Progenitor cell of endocrine pancreas (in vitro differentiated cells): Measurements from ENCODE around the gene CCNG2. TPM values are rescaled to one million over a fixed set of nuclear protein-coding genes. Genes with fewer than 3 reads are reported as not detected.

Experiments
- DNase-seq: peaks from one replicate; pipeline ENCODE4 v3.0.0; 2021; ENCODE audit warnings: low spot score; ENCODE audit not compliant: unreplicated experiment
- H3K27ac Mint-ChIP-seq: 2 replicates; pipeline ENCODE4 v1.8.0; 2021; ENCODE audit warnings: mild to moderate bottlenecking, moderate library complexity, mixed read lengths
- H3K27me3 Mint-ChIP-seq: 2 replicates; pipeline ENCODE4 v1.8.0; 2021; ENCODE audit warnings: mixed read lengths
- H3K36me3 Mint-ChIP-seq: 2 replicates; pipeline ENCODE4 v1.8.0; 2022; ENCODE audit warnings: mixed read lengths; ENCODE audit not compliant: insufficient read depth
- H3K4me1 Mint-ChIP-seq: 2 replicates; pipeline ENCODE4 v1.8.0; 2021; ENCODE audit warnings: low read depth, mixed read lengths
- H3K4me3 Mint-ChIP-seq: 2 replicates; pipeline ENCODE4 v1.8.0; 2021; ENCODE audit warnings: low read depth, mild to moderate bottlenecking, moderate library complexity, mixed read lengths
- H3K9me3 Mint-ChIP-seq: 2 replicates; pipeline ENCODE4 v1.8.0; 2021; ENCODE audit warnings: low read depth, mixed read lengths
- CTCF ChIP-seq: fragments of 200-600 bp; sonication (generic); IDR thresholded peaks from one replicate; pipeline ENCODE4 v1.5.0; 2021; ENCODE audit warnings: antibody characterized with exemption, mild to moderate bottlenecking; ENCODE audit not compliant: unreplicated experiment
- long read RNA-seq: library from polyadenylated mRNA; unstranded; transcript quantifications from one replicate; pipeline ENCODE4 v2.0.0, GENCODE V29; 2020
- total RNA-seq: library from RNA; stranded (reverse); gene quantifications from 2 replicates; pipeline ENCODE4 v1.2.1, GENCODE V29; 2021

CCNG2 gene, protein sequence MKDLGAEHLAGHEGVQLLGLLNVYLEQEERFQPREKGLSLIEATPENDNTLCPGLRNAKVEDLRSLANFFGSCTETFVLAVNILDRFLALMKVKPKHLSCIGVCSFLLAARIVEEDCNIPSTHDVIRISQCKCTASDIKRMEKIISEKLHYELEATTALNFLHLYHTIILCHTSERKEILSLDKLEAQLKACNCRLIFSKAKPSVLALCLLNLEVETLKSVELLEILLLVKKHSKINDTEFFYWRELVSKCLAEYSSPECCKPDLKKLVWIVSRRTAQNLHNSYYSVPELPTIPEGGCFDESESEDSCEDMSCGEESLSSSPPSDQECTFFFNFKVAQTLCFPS
- total RNA-seq: 84.0 and 89.5 TPM in 2 replicates
- long read RNA-seq, full-length matches to known transcripts: 7 of 29 reads
- long read RNA-seq, partial matches to known transcripts: 7 of 29 reads
- long read RNA-seq, other reads (novel, unspliced or antisense): 15 of 29 reads

DNA sequence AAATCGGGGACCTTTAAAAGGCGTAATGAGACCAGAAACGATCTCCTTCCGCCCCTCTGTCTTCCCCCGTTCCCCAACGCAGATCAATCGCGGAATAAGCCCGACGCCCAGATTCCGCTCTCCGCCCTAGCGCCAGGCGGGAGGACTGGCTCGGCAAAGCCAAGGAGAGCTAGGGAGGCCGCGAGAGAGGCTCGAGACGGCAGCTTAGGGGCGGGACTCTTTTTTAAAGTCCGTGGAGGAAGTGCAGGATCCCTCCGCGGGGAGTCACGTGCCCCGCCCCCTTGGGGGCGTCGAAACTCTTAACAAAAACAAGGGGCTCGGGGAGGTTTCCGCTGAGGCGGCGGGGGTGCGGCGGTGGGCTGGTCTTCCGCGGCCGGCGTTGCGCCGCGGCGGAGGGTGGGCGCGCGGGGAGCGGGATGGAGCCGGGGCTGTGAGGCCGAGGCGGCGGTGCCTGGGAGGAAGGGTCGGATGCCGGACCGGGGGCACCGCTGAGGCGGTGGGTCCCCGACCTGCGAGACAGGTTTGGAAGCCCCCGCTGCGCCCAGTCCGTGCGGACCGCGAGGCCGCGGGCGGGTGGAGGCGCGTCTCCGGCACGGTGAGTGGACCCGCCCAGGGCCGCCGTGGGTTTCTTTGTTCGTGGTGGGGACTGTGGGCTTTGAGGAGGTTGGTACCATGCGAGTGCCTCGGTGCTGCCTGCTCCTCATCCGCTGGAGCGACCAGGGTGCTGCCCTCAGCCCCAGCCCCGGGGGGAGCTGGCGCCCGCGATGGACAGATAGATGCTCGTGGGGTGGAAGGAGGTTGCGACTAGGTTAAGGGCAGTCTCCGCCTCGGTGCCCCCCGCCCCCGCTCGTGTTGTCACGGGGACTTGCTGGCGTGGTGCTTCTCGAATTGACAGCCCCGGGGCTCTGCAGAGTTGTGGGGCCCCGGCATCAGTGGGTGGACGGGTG, at the start of gene CCNG2:
TSS of gene CCNG2 (plus strand) at position 296 of the 947 bp plus-strand sequence. CDS start 1,326 bp downstream, outside the sequence.
- peaks cover 41% of the 10 kb centered on the region for H3K4me1 Mint-ChIP-seq
- DNase-seq: peak; percentile 87
- H3K4me3 Mint-ChIP-seq: peak within 1 kb of the TSS; percentile 100
- H3K36me3 Mint-ChIP-seq: peaks cover 18% of the 10 kb centered on the region
- peak within 1 kb of the TSS; percentile 100 for H3K27ac Mint-ChIP-seq
- H3K27me3 Mint-ChIP-seq: no peaks in the 10 kb centered on the region
- no peak for TF ChIP-seq CTCF
- H3K9me3 Mint-ChIP-seq: no peaks in the 10 kb centered on the region

GRCh38 chr4:77110730-77111129, 46.3 kb upstream of the CCNG2 start:
- TF ChIP-seq CTCF: no peak

DNA sequence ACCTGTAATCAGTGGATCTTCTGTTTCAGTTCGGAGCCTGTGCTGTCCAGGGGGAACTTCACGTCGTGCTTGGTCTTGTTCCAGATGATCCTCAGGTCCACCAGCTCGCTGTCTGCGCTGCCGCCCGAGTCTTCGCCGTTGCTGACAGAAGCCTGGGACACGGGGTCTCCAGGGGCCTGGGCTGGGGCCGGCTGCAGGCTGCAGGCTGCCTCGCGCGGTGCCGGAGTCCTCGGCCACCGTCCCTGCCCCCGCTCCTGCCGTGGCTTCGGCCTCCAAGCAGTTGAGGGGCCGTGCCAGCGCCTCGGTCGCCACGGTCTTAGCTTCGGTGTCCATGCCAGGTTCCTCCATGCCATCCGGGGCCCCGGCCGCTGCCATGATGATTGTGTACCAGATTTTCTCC, 43.9 kb upstream of the CCNG2 start:
- Mint-ChIP-seq H3K27me3 (no peaks in the 10 kb centered on the region), H3K4me3 (no peak overlapping the region), H3K27ac (no peak overlapping the region), H3K4me1 (no peaks in the 10 kb centered on the region), H3K9me3 (no peaks in the 10 kb centered on the region), H3K36me3 (no peaks in the 10 kb centered on the region)
- no peak for TF ChIP-seq CTCF
- no peak for DNase-seq

More at GRCh38 chr4:77110730-77111129, 46.3 kb upstream of the CCNG2 start:
- H3K4me1 Mint-ChIP-seq: no peaks in the 10 kb centered on the region
- no peaks in the 10 kb centered on the region for H3K9me3 Mint-ChIP-seq
- no peak for DNase-seq
- H3K27me3 Mint-ChIP-seq: no peaks in the 10 kb centered on the region
- no peaks in the 10 kb centered on the region for H3K36me3 Mint-ChIP-seq
- H3K4me3 Mint-ChIP-seq: no peak overlapping the region
- H3K27ac Mint-ChIP-seq: no peak overlapping the region

GRCh38 chr4:77117721-77118120, 39.3 kb upstream of the CCNG2 start:
- H3K9me3 Mint-ChIP-seq: no peaks in the 10 kb centered on the region
- DNase-seq: no peak
- no peak for TF ChIP-seq CTCF
- H3K27ac Mint-ChIP-seq: no peak overlapping the region
- peaks cover 2% of the 10 kb centered on the region for H3K4me1 Mint-ChIP-seq
- no peaks in the 10 kb centered on the region for H3K27me3 Mint-ChIP-seq
- no peaks in the 10 kb centered on the region for H3K36me3 Mint-ChIP-seq
- no peak overlapping the region for H3K4me3 Mint-ChIP-seq

- H3K4me3 Mint-ChIP-seq: no peak overlapping the region
- no peak for DNase-seq
- no peaks in the 10 kb centered on the region for H3K9me3 Mint-ChIP-seq
- H3K27ac Mint-ChIP-seq: no peak overlapping the region
- peaks cover 5% of the 10 kb centered on the region for H3K4me1 Mint-ChIP-seq
- no peak for TF ChIP-seq CTCF
- no peaks in the 10 kb centered on the region for H3K36me3 Mint-ChIP-seq
- no peaks in the 10 kb centered on the region for H3K27me3 Mint-ChIP-seq
These were observed 36.0 kb upstream of the CCNG2 start for GRCh38 chr4:77120886-77121508.
